ENCODE data around the gene PDE4D. TPM values are rescaled to one million over a fixed set of nuclear protein-coding genes. Genes with fewer than 3 reads are reported as not detected.

The PDE4D gene
- total RNA-seq, 1 donor from 2014 or later: 44.8 TPM

- H3K9me3 ChIP-seq: no peaks in the 10 kb centered on the region
- no peak overlapping the region for H3K27ac ChIP-seq
- H3K4me1 ChIP-seq: no peaks in the 10 kb centered on the region
- H3K4me3 ChIP-seq: no peak overlapping the region
- no peaks in the 10 kb centered on the region for H3K36me3 ChIP-seq
- TF ChIP-seq, protein P1, sequence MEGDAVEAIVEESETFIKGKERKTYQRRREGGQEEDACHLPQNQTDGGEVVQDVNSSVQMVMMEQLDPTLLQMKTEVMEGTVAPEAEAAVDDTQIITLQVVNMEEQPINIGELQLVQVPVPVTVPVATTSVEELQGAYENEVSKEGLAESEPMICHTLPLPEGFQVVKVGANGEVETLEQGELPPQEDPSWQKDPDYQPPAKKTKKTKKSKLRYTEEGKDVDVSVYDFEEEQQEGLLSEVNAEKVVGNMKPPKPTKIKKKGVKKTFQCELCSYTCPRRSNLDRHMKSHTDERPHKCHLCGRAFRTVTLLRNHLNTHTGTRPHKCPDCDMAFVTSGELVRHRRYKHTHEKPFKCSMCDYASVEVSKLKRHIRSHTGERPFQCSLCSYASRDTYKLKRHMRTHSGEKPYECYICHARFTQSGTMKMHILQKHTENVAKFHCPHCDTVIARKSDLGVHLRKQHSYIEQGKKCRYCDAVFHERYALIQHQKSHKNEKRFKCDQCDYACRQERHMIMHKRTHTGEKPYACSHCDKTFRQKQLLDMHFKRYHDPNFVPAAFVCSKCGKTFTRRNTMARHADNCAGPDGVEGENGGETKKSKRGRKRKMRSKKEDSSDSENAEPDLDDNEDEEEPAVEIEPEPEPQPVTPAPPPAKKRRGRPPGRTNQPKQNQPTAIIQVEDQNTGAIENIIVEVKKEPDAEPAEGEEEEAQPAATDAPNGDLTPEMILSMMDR (IDR thresholded peaks at IDR 0.05): no peak
- intact Hi-C loops (cut with DNase I): no loop called here
- no peaks in the 10 kb centered on the region for H3K27me3 ChIP-seq
- no peak for DNase-seq (ENCODE audit: low spot score in 2 of 2)
Measured at GRCh38 chr5:59428391-59428790, 465.1 kb downstream of the PDE4D start.

- Histone ChIP-seq H3K27ac (no peak overlapping the region), H3K9me3 (no peaks in the 10 kb centered on the region), H3K4me1 (no peaks in the 10 kb centered on the region), H3K4me3 (no peak overlapping the region), H3K27me3 (no peaks in the 10 kb centered on the region), H3K36me3 (no peaks in the 10 kb centered on the region)
- DNase-seq (ENCODE audit: low spot score in 2 of 2): no peak
- TF ChIP-seq, protein P1 (IDR thresholded peaks at IDR 0.05): no peak
- intact Hi-C loops (cut with DNase I): no loop called here
Measured at GRCh38 chr5:59424515-59424914, 469.0 kb downstream of the PDE4D start.

GRCh38 chr5:59423021-59423420 lies 470.5 kb downstream of the PDE4D start:
- no peaks in the 10 kb centered on the region for H3K9me3 ChIP-seq
- no peaks in the 10 kb centered on the region for H3K27me3 ChIP-seq
- no peak for DNase-seq (ENCODE audit: low spot score in 2 of 2)
- intact Hi-C loops (cut with DNase I): no loop called here
- no peaks in the 10 kb centered on the region for H3K4me1 ChIP-seq
- H3K4me3 ChIP-seq: no peak overlapping the region
- TF ChIP-seq, protein P1 (IDR thresholded peaks at IDR 0.05): no peak
- H3K27ac ChIP-seq: no peak overlapping the region
- H3K36me3 ChIP-seq: no peaks in the 10 kb centered on the region

- TF ChIP-seq, protein P1 (IDR thresholded peaks at IDR 0.05): no peak
Measured at GRCh38 chr5:59421986-59422941, 471.3 kb downstream of the PDE4D start.

DNA sequence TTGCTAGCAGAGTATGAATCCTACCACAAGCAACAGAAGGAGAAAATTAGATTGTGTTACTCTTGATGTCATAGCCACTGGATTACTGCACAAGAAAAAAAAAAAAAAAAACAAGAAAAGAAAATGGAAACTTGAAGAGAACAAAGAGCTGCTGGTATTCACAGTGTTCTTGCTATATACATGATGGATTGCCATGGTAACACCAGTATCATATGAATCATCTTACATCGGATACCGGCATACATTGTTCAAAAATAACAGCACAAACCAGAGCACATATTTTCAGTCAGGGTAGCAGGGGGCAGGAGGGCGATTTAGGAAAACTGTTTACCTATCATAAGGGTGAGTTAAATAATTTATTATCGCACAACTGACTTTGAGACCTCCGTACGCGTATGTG lies 472.9 kb downstream of the PDE4D start:
- Histone ChIP-seq H3K4me1 (no peaks in the 10 kb centered on the region), H3K4me3 (no peak overlapping the region), H3K36me3 (no peaks in the 10 kb centered on the region), H3K9me3 (no peaks in the 10 kb centered on the region), H3K27me3 (no peaks in the 10 kb centered on the region), H3K27ac (no peak overlapping the region)
- TF ChIP-seq, protein P1 (IDR thresholded peaks at IDR 0.05): no peak
- no peak for DNase-seq (ENCODE audit: low spot score in 2 of 2)
- intact Hi-C loops (cut with DNase I): no loop called here

More at GRCh38 chr5:59421986-59422941, 471.3 kb downstream of the PDE4D start:
- no peak for DNase-seq (ENCODE audit: low spot score in 2 of 2)
- intact Hi-C loops (cut with DNase I): no loop called here
- Histone ChIP-seq H3K36me3 (no peaks in the 10 kb centered on the region), H3K27me3 (no peaks in the 10 kb centered on the region), H3K4me3 (no peak overlapping the region), H3K27ac (no peak overlapping the region), H3K9me3 (no peaks in the 10 kb centered on the region), H3K4me1 (no peaks in the 10 kb centered on the region)
